ENCODE measurements around the gene CPD.
"Not testable (repeated sequence)": the region's sequence is repeated elsewhere in the genome, so short reads cannot be mapped to it uniquely, and the experiment has no call there.

CPD gene

GRCh38 chr17:30349252-30349651 lies 29.5 kb upstream of the CPD start:
- H3K79me2 ChIP-seq (ENCODE audit: insufficient read depth, low read length), result no peaks in the 10 kb centered on the region
- no peak overlapping the region for H3K4me2 ChIP-seq (ENCODE audit: low read depth, low read length, poor library complexity, severe bottlenecking)
- H3K9me2 ChIP-seq (replicated peaks; ENCODE audit: insufficient read depth, low read length), result no peaks in the 10 kb centered on the region
- H3K27ac ChIP-seq (ENCODE audit: low read depth, low read length), result no peak overlapping the region
- TF ChIP-seq EZH2phosphoT487 (conservative IDR thresholded peaks at IDR 0.05; ENCODE audit: low read length), result no peak
- TF ChIP-seq CTCF (IDR thresholded peaks at IDR 0.05; ENCODE audit: insufficient read depth, low read length, poor library complexity, severe bottlenecking), result no peak
- H3K36me3 ChIP-seq (ENCODE audit: low read length), result no peaks in the 10 kb centered on the region
- no peaks in the 10 kb centered on the region for H3K9me3 ChIP-seq (ENCODE audit: insufficient read depth, low read length)
- H3F3A ChIP-seq (ENCODE audit: insufficient read depth), result no peaks in the 10 kb centered on the region
- H3K4me3 ChIP-seq (ENCODE audit: insufficient read depth, low read length, poor library complexity, severe bottlenecking), result no peak overlapping the region
- H4K20me1 ChIP-seq (ENCODE audit: low read depth, low read length), result no peaks in the 10 kb centered on the region
- H3K9ac ChIP-seq (ENCODE audit: low read length), result no peak overlapping the region
- no peaks in the 10 kb centered on the region for H3K27me3 ChIP-seq (ENCODE audit: low read length)
- no peak overlapping the region for H2AFZ ChIP-seq (ENCODE audit: low read depth, low read length, severe bottlenecking)

GRCh38 chr17:30351263-30351662 lies 27.5 kb upstream of the CPD start:
- not testable (repeated sequence) for H2AFZ ChIP-seq (ENCODE audit: low read depth, low read length, severe bottlenecking); H3K36me3 ChIP-seq (ENCODE audit: low read length); H3K79me2 ChIP-seq (ENCODE audit: insufficient read depth, low read length); H3F3A ChIP-seq (ENCODE audit: insufficient read depth); H4K20me1 ChIP-seq (ENCODE audit: low read depth, low read length); H3K9me2 ChIP-seq (replicated peaks; ENCODE audit: insufficient read depth, low read length); H3K27me3 ChIP-seq (ENCODE audit: low read length); H3K9me3 ChIP-seq (ENCODE audit: insufficient read depth, low read length); H3K4me2 ChIP-seq (ENCODE audit: low read depth, low read length, poor library complexity, severe bottlenecking); H3K27ac ChIP-seq (ENCODE audit: low read depth, low read length); H3K9ac ChIP-seq (ENCODE audit: low read length); H3K4me3 ChIP-seq (ENCODE audit: insufficient read depth, low read length, poor library complexity, severe bottlenecking)

GRCh38 chr17:30351735-30352134 lies 27.0 kb upstream of the CPD start:
- H3K79me2 ChIP-seq (ENCODE audit: insufficient read depth, low read length), result no peaks in the 10 kb centered on the region
- no peaks in the 10 kb centered on the region for H3K27me3 ChIP-seq (ENCODE audit: low read length)
- H3K4me2 ChIP-seq (ENCODE audit: low read depth, low read length, poor library complexity, severe bottlenecking), result no peak overlapping the region
- TF ChIP-seq CTCF (IDR thresholded peaks at IDR 0.05; ENCODE audit: insufficient read depth, low read length, poor library complexity, severe bottlenecking), result no peak
- TF ChIP-seq EZH2phosphoT487 (conservative IDR thresholded peaks at IDR 0.05; ENCODE audit: low read length), result no peak
- no peaks in the 10 kb centered on the region for H3K9me2 ChIP-seq (replicated peaks; ENCODE audit: insufficient read depth, low read length)
- H2AFZ ChIP-seq (ENCODE audit: low read depth, low read length, severe bottlenecking), result no peak overlapping the region
- no peak overlapping the region for H3K4me3 ChIP-seq (ENCODE audit: insufficient read depth, low read length, poor library complexity, severe bottlenecking)
- H3F3A ChIP-seq (ENCODE audit: insufficient read depth), result no peaks in the 10 kb centered on the region
- no peaks in the 10 kb centered on the region for H3K36me3 ChIP-seq (ENCODE audit: low read length)
- no peak overlapping the region for H3K27ac ChIP-seq (ENCODE audit: low read depth, low read length)
- no peaks in the 10 kb centered on the region for H3K9me3 ChIP-seq (ENCODE audit: insufficient read depth, low read length)
- H3K9ac ChIP-seq (ENCODE audit: low read length), result no peak overlapping the region
- no peaks in the 10 kb centered on the region for H4K20me1 ChIP-seq (ENCODE audit: low read depth, low read length)

- H4K20me1 ChIP-seq (ENCODE audit: low read depth, low read length), result no peaks in the 10 kb centered on the region
- no peak overlapping the region for H3K4me2 ChIP-seq (ENCODE audit: low read depth, low read length, poor library complexity, severe bottlenecking)
- H3K27me3 ChIP-seq (ENCODE audit: low read length), result no peaks in the 10 kb centered on the region
- H3K27ac ChIP-seq (ENCODE audit: low read depth, low read length), result no peak overlapping the region
- H3F3A ChIP-seq (ENCODE audit: insufficient read depth), result no peaks in the 10 kb centered on the region
- H3K9me2 ChIP-seq (replicated peaks; ENCODE audit: insufficient read depth, low read length), result no peaks in the 10 kb centered on the region
- H3K9me3 ChIP-seq (ENCODE audit: insufficient read depth, low read length), result no peaks in the 10 kb centered on the region
- TF ChIP-seq CTCF (IDR thresholded peaks at IDR 0.05; ENCODE audit: insufficient read depth, low read length, poor library complexity, severe bottlenecking) (no peak), EZH2phosphoT487 (conservative IDR thresholded peaks at IDR 0.05; ENCODE audit: low read length) (no peak)
- no peaks in the 10 kb centered on the region for H3K79me2 ChIP-seq (ENCODE audit: insufficient read depth, low read length)
- no peak overlapping the region for H3K4me3 ChIP-seq (ENCODE audit: insufficient read depth, low read length, poor library complexity, severe bottlenecking)
- no peaks in the 10 kb centered on the region for H3K36me3 ChIP-seq (ENCODE audit: low read length)
- no peak overlapping the region for H2AFZ ChIP-seq (ENCODE audit: low read depth, low read length, severe bottlenecking)
- H3K9ac ChIP-seq (ENCODE audit: low read length), result no peak overlapping the region
Observed at GRCh38 chr17:30352240-30352814, 26.4 kb upstream of the CPD start.
